SH-SY5Y (cell line): ENCODE data around the gene PBRM1.

Experiments
- GATA2 ChIP-seq: IDR thresholded peaks from 2 replicates; pipeline ENCODE4 v1.6.1; 2011; ENCODE audit warnings: mild to moderate bottlenecking, low read depth, low read length
- GATA3 ChIP-seq: IDR thresholded peaks from 2 replicates; pipeline ENCODE4 v1.6.1; 2011; ENCODE audit warnings: low read depth, mild to moderate bottlenecking, low read length, moderate library complexity

DNA sequence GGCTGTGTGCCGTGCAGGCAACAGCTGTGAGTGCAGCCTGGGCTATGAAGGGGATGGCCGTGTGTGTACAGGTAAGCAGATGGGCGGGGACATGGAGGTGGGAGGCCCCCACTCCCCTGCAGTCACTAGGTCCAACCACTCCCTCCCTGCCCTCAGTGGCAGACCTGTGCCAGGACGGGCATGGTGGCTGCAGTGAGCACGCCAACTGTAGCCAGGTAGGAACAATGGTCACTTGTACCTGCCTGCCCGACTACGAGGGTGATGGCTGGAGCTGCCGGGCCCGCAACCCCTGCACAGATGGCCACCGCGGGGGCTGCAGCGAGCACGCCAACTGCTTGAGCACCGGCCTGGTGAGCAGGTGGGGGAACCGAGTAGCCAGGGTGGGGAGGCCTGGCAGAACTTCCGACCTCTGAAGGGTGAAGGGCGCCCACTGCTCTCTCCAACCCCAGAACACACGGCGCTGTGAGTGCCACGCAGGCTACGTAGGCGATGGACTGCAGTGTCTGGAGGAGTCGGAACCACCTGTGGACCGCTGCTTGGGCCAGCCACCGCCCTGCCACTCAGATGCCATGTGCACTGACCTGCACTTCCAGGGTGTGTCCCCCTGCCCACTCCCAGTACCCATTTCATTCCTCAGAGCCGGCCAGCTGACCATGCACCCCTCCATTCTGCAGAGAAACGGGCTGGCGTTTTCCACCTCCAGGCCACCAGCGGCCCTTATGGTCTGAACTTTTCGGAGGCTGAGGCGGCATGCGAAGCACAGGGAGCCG lies 163.6 kb downstream of the PBRM1 start:
- no peak for TF ChIP-seq GATA3
- TF ChIP-seq GATA2 = no peak
